ENCODE results near the gene RAB11B. TPM values are rescaled to one million over a fixed set of nuclear protein-coding genes. Genes with fewer than 3 reads are reported as not detected.
"Not testable (repeated sequence)": the region's sequence is repeated elsewhere in the genome, so short reads cannot be mapped to it uniquely, and the experiment has no call there.

The RAB11B gene
- total RNA-seq, 1 experiment from 2014 or later, result 9.1 TPM

- Histone ChIP-seq H3K4me3 (peak within 1 kb of the TSS; percentile 90), H3K36me3 (peaks cover 5% of the 10 kb centered on the region; the same call in 1 of the 2 replicates), H3K27ac (no peak within 1 kb of the TSS), H3K9me3 (replicated peaks) (peaks cover 3% of the 10 kb centered on the region; the same call in 1 of the 2 replicates), H3K4me1 (replicated peaks) (peaks cover 9% of the 10 kb centered on the region), H3K27me3 (replicated peaks) (no peaks in the 10 kb centered on the region)
- peak; percentile 82 to 96 for DNase-seq (ENCODE audit: low read depth in 1 of 2, low spot score in 2 of 2)
Measured at GRCh38 chr19:8412783-8413628, 22.8 kb downstream of the RAB11B start, which contains the start of gene MARCHF2. MARCHF2 (plus strand) TSS chr19:8413305; CDS start chr19:8421841, 8,536 bp downstream.

GRCh38 chr19:8413629-8413995 is 23.5 kb downstream of the RAB11B start:
- Histone ChIP-seq H3K9me3 (replicated peaks) (peaks cover 3% of the 10 kb centered on the region; the same call in 1 of the 2 replicates), H3K4me1 (replicated peaks) (peaks cover 14% of the 10 kb centered on the region), H3K27ac (no peak overlapping the region), H3K4me3 (peak overlapping the region; percentile 90), H3K36me3 (peaks cover 5% of the 10 kb centered on the region; the same call in 1 of the 2 replicates), H3K27me3 (replicated peaks) (no peaks in the 10 kb centered on the region)
- no peak for DNase-seq (ENCODE audit: low read depth in 1 of 2, low spot score in 2 of 2)

GRCh38 chr19:8416796-8417195 is 26.6 kb downstream of the RAB11B start:
- Histone ChIP-seq H3K27me3 (replicated peaks) (no peaks in the 10 kb centered on the region), H3K4me3 (no peak overlapping the region), H3K27ac (no peak overlapping the region), H3K9me3 (replicated peaks) (peaks cover 3% of the 10 kb centered on the region; the same call in 1 of the 2 replicates), H3K36me3 (peaks cover 5% of the 10 kb centered on the region; the same call in 1 of the 2 replicates), H3K4me1 (replicated peaks) (peaks cover 14% of the 10 kb centered on the region)
- no peak for DNase-seq (ENCODE audit: low read depth in 1 of 2, low spot score in 2 of 2)

GRCh38 chr19:8421484-8422461 is 31.6 kb downstream of the RAB11B start:
- Histone ChIP-seq H3K4me3 (no peak overlapping the region), H3K36me3 (no peaks in the 10 kb centered on the region), H3K9me3 (replicated peaks) (no peaks in the 10 kb centered on the region), H3K27ac (no peak overlapping the region), H3K27me3 (replicated peaks) (no peaks in the 10 kb centered on the region), H3K4me1 (replicated peaks) (peaks cover 27% of the 10 kb centered on the region)
- no peak for DNase-seq (ENCODE audit: low read depth in 1 of 2, low spot score in 2 of 2)

GRCh38 chr19:8423817-8424223 is 33.7 kb downstream of the RAB11B start:
- peak; percentile 95 to 96 for DNase-seq (ENCODE audit: low read depth in 1 of 2, low spot score in 2 of 2)
- Histone ChIP-seq H3K4me3 (peak overlapping the region; percentile 17; the same call in 1 of the 2 replicates), H3K27ac (peak overlapping the region; percentile 90)

GRCh38 chr19:8425331-8425730 is 35.2 kb downstream of the RAB11B start:
- not testable (repeated sequence) for H3K9me3 ChIP-seq (replicated peaks); H3K27me3 ChIP-seq (replicated peaks); H3K27ac ChIP-seq; H3K4me3 ChIP-seq; DNase-seq (ENCODE audit: low read depth in 1 of 2, low spot score in 2 of 2); H3K36me3 ChIP-seq
- H3K4me1 ChIP-seq (replicated peaks), result peaks cover 21% of the 10 kb centered on the region

More at GRCh38 chr19:8423817-8424223, 33.7 kb downstream of the RAB11B start:
- Histone ChIP-seq H3K4me1 (replicated peaks) (peaks cover 21% of the 10 kb centered on the region), H3K27me3 (replicated peaks) (no peaks in the 10 kb centered on the region), H3K9me3 (replicated peaks) (no peaks in the 10 kb centered on the region), H3K36me3 (no peaks in the 10 kb centered on the region)

GRCh38 chr19:8426283-8426682 is 36.1 kb downstream of the RAB11B start:
- Histone ChIP-seq H3K4me3 (no peak overlapping the region), H3K27me3 (replicated peaks) (no peaks in the 10 kb centered on the region), H3K27ac (no peak overlapping the region), H3K9me3 (replicated peaks) (no peaks in the 10 kb centered on the region), H3K36me3 (no peaks in the 10 kb centered on the region), H3K4me1 (replicated peaks) (peaks cover 21% of the 10 kb centered on the region)
- no peak for DNase-seq (ENCODE audit: low read depth in 1 of 2, low spot score in 2 of 2)

GRCh38 chr19:8429044-8429443 is 38.9 kb downstream of the RAB11B start:
- no peaks in the 10 kb centered on the region for H3K9me3 ChIP-seq (replicated peaks)
- H3K36me3 ChIP-seq, result no peaks in the 10 kb centered on the region

GRCh38 chr19:8429826-8430225 is 39.7 kb downstream of the RAB11B start:
- Histone ChIP-seq H3K27me3 (replicated peaks) (no peaks in the 10 kb centered on the region), H3K9me3 (replicated peaks) (no peaks in the 10 kb centered on the region), H3K36me3 (no peaks in the 10 kb centered on the region), H3K4me3 (no peak overlapping the region), H3K4me1 (replicated peaks) (peaks cover 12% of the 10 kb centered on the region), H3K27ac (no peak overlapping the region)
- no peak for DNase-seq (ENCODE audit: low read depth in 1 of 2, low spot score in 2 of 2)

More at GRCh38 chr19:8429044-8429443, 38.9 kb downstream of the RAB11B start:
- peaks cover 13% of the 10 kb centered on the region for H3K4me1 ChIP-seq (replicated peaks)
- no peaks in the 10 kb centered on the region for H3K27me3 ChIP-seq (replicated peaks)
- H3K27ac ChIP-seq, result no peak overlapping the region
- no peak overlapping the region for H3K4me3 ChIP-seq
- no peak for DNase-seq (ENCODE audit: low read depth in 1 of 2, low spot score in 2 of 2)

GRCh38 chr19:8430650-8431049 is 40.5 kb downstream of the RAB11B start:
- Histone ChIP-seq H3K4me3 (no peak overlapping the region), H3K27me3 (replicated peaks) (no peaks in the 10 kb centered on the region), H3K27ac (no peak overlapping the region), H3K4me1 (replicated peaks) (peaks cover 19% of the 10 kb centered on the region), H3K36me3 (no peaks in the 10 kb centered on the region), H3K9me3 (replicated peaks) (no peaks in the 10 kb centered on the region)
- DNase-seq (ENCODE audit: low read depth in 1 of 2, low spot score in 2 of 2), result no peak

GRCh38 chr19:8438236-8438635 is 48.1 kb downstream of the RAB11B start:
- H3K9me3 ChIP-seq (replicated peaks), result no peaks in the 10 kb centered on the region
- no peak overlapping the region for H3K4me3 ChIP-seq
- H3K36me3 ChIP-seq, result 0 out of 2 replicates have a peak, but pooled peaks cover 3% of the 10 kb centered on the region
- no peak for DNase-seq (ENCODE audit: low read depth in 1 of 2, low spot score in 2 of 2)
- H3K27ac ChIP-seq, result no peak overlapping the region
- peaks cover 36% of the 10 kb centered on the region for H3K4me1 ChIP-seq (replicated peaks)
- no peaks in the 10 kb centered on the region for H3K27me3 ChIP-seq (replicated peaks)

- Histone ChIP-seq H3K9me3 (replicated peaks) (no peaks in the 10 kb centered on the region), H3K36me3 (peaks cover 23% of the 10 kb centered on the region), H3K27ac (no peak overlapping the region), H3K4me3 (no peak overlapping the region), H3K27me3 (replicated peaks) (no peaks in the 10 kb centered on the region), H3K4me1 (replicated peaks) (peaks cover 22% of the 10 kb centered on the region)
- no peak for DNase-seq (ENCODE audit: low read depth in 1 of 2, low spot score in 2 of 2)
Measured at GRCh38 chr19:8441725-8442544, 51.8 kb downstream of the RAB11B start.
